MM.1S (cell line): ENCODE data around the gene IRS2.

Experiments
- CTCF ChIP-seq: fragments of 300-600 bp; sonication (generic); IDR thresholded peaks from 2 replicates; pipeline ENCODE4 v1.5.1; 2016; ENCODE audit warnings: antibody characterized with exemption, low read length, mixed read lengths
- EZH2 ChIP-seq: fragments of 300-600 bp; sonication (generic); optimal IDR thresholded peaks from 2 replicates; pipeline ENCODE3; 2017; ENCODE audit warnings: low read depth, mild to moderate bottlenecking, antibody characterized with exemption, low read length, mixed read lengths
- EZH2phosphoT487 ChIP-seq: fragments of 300-600 bp; sonication (generic); IDR thresholded peaks from 2 replicates; pipeline ENCODE4 v1.6.1; 2018; ENCODE audit warnings: antibody characterized with exemption, low read length

- TF ChIP-seq EZH2, result no peak
- no peak for TF ChIP-seq CTCF
- no peak for TF ChIP-seq EZH2phosphoT487
Observed at GRCh38 chr13:109751477-109751876, 34.9 kb downstream of the IRS2 start.
